Measurements from ENCODE around the gene STRN3. TPM values are rescaled to one million over a fixed set of nuclear protein-coding genes. Genes with fewer than 3 reads are reported as not detected.
"Not testable (repeated sequence)": the region's sequence is repeated elsewhere in the genome, so short reads cannot be mapped to it uniquely, and the experiment has no call there.

The STRN3 gene
- total and polyA plus RNA-seq, 7 donors, result 28.2 to 154 (median 80.2) TPM

DNA sequence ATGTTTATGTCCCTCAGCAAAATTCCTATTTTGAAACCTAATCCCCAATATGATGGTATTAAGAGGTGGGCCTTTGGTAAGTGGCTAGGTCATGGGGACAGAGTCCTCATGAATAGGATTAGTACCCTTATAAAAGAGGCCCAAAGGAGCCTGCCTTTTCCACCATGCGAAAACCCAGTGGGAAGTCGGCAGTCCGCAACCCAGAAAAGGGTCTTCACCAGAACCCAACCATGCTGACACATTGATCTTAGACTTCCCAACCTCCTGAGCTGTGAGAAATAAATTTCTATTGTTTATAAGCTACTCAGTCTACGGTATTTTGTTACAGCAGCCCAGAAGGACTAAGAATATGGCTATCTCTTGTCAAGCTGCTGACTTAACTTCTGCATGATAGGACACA, 85.3 kb downstream of the STRN3 start:
- TF ChIP-seq, protein P1, sequence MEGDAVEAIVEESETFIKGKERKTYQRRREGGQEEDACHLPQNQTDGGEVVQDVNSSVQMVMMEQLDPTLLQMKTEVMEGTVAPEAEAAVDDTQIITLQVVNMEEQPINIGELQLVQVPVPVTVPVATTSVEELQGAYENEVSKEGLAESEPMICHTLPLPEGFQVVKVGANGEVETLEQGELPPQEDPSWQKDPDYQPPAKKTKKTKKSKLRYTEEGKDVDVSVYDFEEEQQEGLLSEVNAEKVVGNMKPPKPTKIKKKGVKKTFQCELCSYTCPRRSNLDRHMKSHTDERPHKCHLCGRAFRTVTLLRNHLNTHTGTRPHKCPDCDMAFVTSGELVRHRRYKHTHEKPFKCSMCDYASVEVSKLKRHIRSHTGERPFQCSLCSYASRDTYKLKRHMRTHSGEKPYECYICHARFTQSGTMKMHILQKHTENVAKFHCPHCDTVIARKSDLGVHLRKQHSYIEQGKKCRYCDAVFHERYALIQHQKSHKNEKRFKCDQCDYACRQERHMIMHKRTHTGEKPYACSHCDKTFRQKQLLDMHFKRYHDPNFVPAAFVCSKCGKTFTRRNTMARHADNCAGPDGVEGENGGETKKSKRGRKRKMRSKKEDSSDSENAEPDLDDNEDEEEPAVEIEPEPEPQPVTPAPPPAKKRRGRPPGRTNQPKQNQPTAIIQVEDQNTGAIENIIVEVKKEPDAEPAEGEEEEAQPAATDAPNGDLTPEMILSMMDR (IDR thresholded peaks at IDR 0.05), result no peak
- 96 to 100% (median 97%) methylated on average over 4 of the region's 4 CpGs for WGBS, 3 donors
- peaks cover 2 to 84% of the 10 kb centered on the region in 2 donors for H3K36me3 ChIP-seq (ENCODE audit: insufficient read depth in 1 of 2, low read depth in 1 of 2)
- DNase-seq (no peak), ATAC-seq (no peak)
- no peaks in the 10 kb centered on the region for H3K4me1 ChIP-seq
- H3K27me3 ChIP-seq (ENCODE audit: insufficient read depth in 3 of 3, low read length in 2 of 3), result no peaks in the 10 kb centered on the region
- intact Hi-C loops (cut with DNase I), result no loop called here
- H3K4me3 ChIP-seq, result no peak overlapping the region
- H3K9me3 ChIP-seq, result no peaks in the 10 kb centered on the region
- no peak overlapping the region for H3K27ac ChIP-seq

DNA sequence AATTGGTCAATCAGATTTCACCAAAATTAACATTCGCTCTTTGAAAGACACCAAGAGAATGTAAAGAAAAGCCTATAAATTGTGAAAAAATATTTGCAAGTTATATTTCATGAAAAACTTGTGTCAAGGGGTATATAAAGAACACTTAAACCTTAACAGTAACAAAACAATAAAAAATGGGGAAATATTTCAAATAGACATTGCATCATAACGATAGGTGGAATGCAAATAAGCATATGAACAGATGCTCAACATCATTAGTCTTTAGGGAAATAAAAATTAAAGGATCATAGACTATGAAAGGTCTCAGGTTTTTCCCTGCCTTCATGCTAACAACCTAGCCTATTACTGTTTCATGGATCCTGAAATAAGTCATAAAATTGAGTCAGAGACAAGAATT, 87.6 kb downstream of the STRN3 start:
- Histone ChIP-seq H3K36me3 (ENCODE audit: insufficient read depth in 1 of 2, low read depth in 1 of 2) (peaks cover 2 to 87% of the 10 kb centered on the region in 2 donors), H3K27ac (no peak overlapping the region), H3K9me3 (no peaks in the 10 kb centered on the region), H3K27me3 (ENCODE audit: insufficient read depth in 3 of 3, low read length in 2 of 3) (no peaks in the 10 kb centered on the region), H3K4me3 (no peak overlapping the region), H3K4me1 (no peaks in the 10 kb centered on the region)
- intact Hi-C loops (cut with DNase I), result no loop called here
- DNase-seq (no peak), ATAC-seq (no peak)
- TF ChIP-seq, protein P1 (IDR thresholded peaks at IDR 0.05), result no peak
- WGBS, 3 donors, result 90 to 92% (median 91%) methylated on average over 2 of the region's 2 CpGs

DNA sequence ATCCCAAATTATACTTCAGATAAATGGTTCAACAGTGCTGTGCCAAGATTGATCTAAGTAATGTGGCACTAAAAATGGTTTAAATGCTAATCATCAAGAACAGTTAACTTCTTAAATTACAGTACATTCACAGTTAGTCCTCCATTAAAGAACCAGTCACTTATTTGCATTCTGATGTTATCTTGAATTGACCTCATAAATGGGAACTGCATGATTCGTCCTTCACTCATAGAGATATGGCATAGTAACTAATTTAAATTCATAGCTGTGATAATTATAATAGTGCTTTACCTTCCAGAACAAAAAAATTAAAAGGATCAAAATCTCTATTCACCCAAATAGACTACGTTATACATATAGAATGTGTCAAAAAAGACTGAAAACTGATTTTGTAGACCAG, 90.7 kb downstream of the STRN3 start:
- TF ChIP-seq, protein P1 (IDR thresholded peaks at IDR 0.05), result no peak
- no peak overlapping the region for H3K27ac ChIP-seq
- H3K27me3 ChIP-seq (ENCODE audit: insufficient read depth in 3 of 3, low read length in 2 of 3), result no peaks in the 10 kb centered on the region
- H3K36me3 ChIP-seq (ENCODE audit: insufficient read depth in 1 of 2, low read depth in 1 of 2), result peaks cover 2 to 80% of the 10 kb centered on the region in 2 donors
- intact Hi-C loops (cut with DNase I), result no loop called here
- no peaks in the 10 kb centered on the region for H3K4me1 ChIP-seq
- no peak overlapping the region for H3K4me3 ChIP-seq
- ATAC-seq (no peak), DNase-seq (no peak)
- no peaks in the 10 kb centered on the region for H3K9me3 ChIP-seq
- 93 to 98% (median 96%) methylated on average over 2 of the region's 2 CpGs for WGBS, 3 donors

DNA sequence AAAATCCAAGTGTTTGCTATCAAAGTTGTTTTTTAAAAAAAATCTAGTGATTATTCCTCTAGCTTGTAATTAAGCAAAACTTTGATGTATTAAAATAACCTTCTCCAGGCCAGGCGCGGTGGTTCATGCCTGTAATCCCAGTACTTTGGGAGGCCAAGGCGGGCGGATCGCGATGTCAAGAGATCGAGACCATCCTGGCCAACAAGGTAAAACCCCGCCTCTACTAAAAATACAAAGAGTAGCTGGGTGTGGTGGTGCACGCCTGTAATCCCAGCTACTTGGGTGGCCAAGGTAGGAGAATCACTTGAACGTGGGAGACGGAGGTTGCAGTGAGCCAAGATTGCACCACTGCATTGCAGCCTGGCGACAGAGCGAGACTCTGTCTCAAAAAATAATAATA, 92.2 kb downstream of the STRN3 start:
- intact Hi-C loops (cut with DNase I); H3K27ac ChIP-seq; H3K4me3 ChIP-seq; H3K4me1 ChIP-seq; ATAC-seq; H3K27me3 ChIP-seq (ENCODE audit: insufficient read depth in 3 of 3, low read length in 2 of 3); H3K9me3 ChIP-seq; DNase-seq: not testable (repeated sequence)
- H3K36me3 ChIP-seq (ENCODE audit: insufficient read depth in 1 of 2, low read depth in 1 of 2), result peaks cover 2 to 74% of the 10 kb centered on the region in 2 donors
- WGBS, 3 donors, result 98 to 99% (median 99%) methylated on average over 13 of the region's 13 CpGs

DNA sequence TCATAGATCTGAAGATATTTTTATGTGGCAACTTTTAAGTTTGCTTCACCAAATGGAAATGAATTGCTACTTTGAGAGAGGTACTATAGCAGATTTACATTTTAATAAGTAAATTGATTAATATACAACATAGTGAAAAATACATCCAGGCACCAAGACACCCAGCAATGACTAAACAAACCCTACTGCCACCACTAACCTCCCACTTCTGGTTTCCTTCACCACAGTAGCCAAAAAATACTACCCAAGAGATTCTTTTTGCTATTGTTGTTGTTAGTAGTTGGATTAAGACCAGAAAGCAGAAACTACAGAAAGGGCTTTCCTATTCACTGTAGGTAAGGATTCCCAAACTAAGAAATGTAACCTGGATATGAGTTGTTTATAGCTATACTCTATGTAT, 97.7 kb downstream of the STRN3 start:
- DNase-seq, result no peak
- intact Hi-C loops (cut with DNase I), result no loop called here
- Histone ChIP-seq H3K27me3 (ENCODE audit: insufficient read depth in 3 of 3, low read length in 2 of 3) (no peaks in the 10 kb centered on the region), H3K9me3 (no peaks in the 10 kb centered on the region), H3K4me3 (no peak overlapping the region), H3K4me1 (no peaks in the 10 kb centered on the region), H3K27ac (no peak overlapping the region), H3K36me3 (ENCODE audit: insufficient read depth in 1 of 2, low read depth in 1 of 2) (peaks cover 2 to 40% of the 10 kb centered on the region in 2 donors)
- ATAC-seq, result peak in 1 of 4 donors; percentile 7
- TF ChIP-seq, protein P1 (IDR thresholded peaks at IDR 0.05), result no peak
